Keratinocyte (primary cell): Measurements from ENCODE around the gene PSMD6. TPM values are rescaled to one million over a fixed set of nuclear protein-coding genes. Genes with fewer than 3 reads are reported as not detected.

ENCODE experiments used
- DNase-seq: peaks from one replicate; pipeline ENCODE4 v3.0.0-alpha.2; 2011; ENCODE audit warnings: low read depth, missing footprints, low spot score
- FAIRE-seq: peaks from 2 replicates; lab custom pipeline; 2011; peaks lifted over from hg19 to GRCh38; lab: Jason Lieb, UNC
- H2AFZ ChIP-seq: 2 replicates; pipeline ENCODE4 v1.6.0; 2012; ENCODE audit warnings: low read length, control low read depth, inconsistent platforms; ENCODE audit not compliant: control insufficient read depth
- H3K27ac ChIP-seq: 2 replicates; pipeline ENCODE4 v1.5.1; 2011; ENCODE audit warnings: low read length; ENCODE audit not compliant: control insufficient read depth, insufficient read depth
- H3K27me3 ChIP-seq: 3 replicates; pipeline ENCODE4 v1.6.0; 2011; ENCODE audit warnings: low read length; ENCODE audit not compliant: control insufficient read depth, insufficient read depth; ENCODE audit errors: extremely low read depth
- H3K36me3 ChIP-seq, 2 experiments: 2 replicates in 1 of 2; 3 replicates in 1 of 2; pipeline ENCODE4 v1.5.1; 2011; ENCODE audit warnings: low read length in 2 of 2, mild to moderate bottlenecking in 1 of 2; ENCODE audit not compliant: control insufficient read depth in 2 of 2, insufficient read depth in 2 of 2; ENCODE audit errors: extremely low read depth in 1 of 2
- H3K4me1 ChIP-seq: 3 replicates; pipeline ENCODE4 v1.5.1; 2011; ENCODE audit warnings: low read length; ENCODE audit not compliant: control insufficient read depth, insufficient read depth; ENCODE audit errors: extremely low read depth
- H3K4me2 ChIP-seq: 3 replicates; pipeline ENCODE4 v1.6.0; 2011; ENCODE audit warnings: low read depth, low read length; ENCODE audit not compliant: control insufficient read depth, insufficient read depth; ENCODE audit errors: extremely low read depth
- H3K4me3 ChIP-seq, 3 experiments: fragments of 200-600 bp in 1 of 3; sonication (generic) in 1 of 3; 2 replicates in 2 of 3; 3 replicates in 1 of 3; pipeline ENCODE4 v1.5.1; 2011 to 2016; ENCODE audit warnings: low read length in 3 of 3, mild to moderate bottlenecking in 3 of 3, control low read depth in 2 of 3, inconsistent platforms in 1 of 3, low read depth in 1 of 3, mixed read lengths in 1 of 3, mixed run types in 1 of 3, moderate library complexity in 1 of 3; ENCODE audit not compliant: control insufficient read depth in 2 of 3, insufficient read depth in 2 of 3; ENCODE audit errors: extremely low read depth in 1 of 3
- H3K79me2 ChIP-seq: 2 replicates; pipeline ENCODE4 v1.6.0; 2012; ENCODE audit warnings: low read length; ENCODE audit not compliant: control insufficient read depth, insufficient read depth
- H3K9ac ChIP-seq: 3 replicates; pipeline ENCODE4 v1.6.0; 2011; ENCODE audit warnings: low read length; ENCODE audit not compliant: control insufficient read depth, insufficient read depth; ENCODE audit errors: extremely low read depth
- H3K9me1 ChIP-seq: 3 replicates; pipeline ENCODE4 v1.6.0; 2011; ENCODE audit warnings: low read length; ENCODE audit not compliant: control insufficient read depth, insufficient read depth; ENCODE audit errors: extremely low read depth
- H3K9me3 ChIP-seq: 2 replicates; pipeline ENCODE4 v1.5.1; 2012; ENCODE audit warnings: low read depth, low read length; ENCODE audit not compliant: control insufficient read depth
- H4K20me1 ChIP-seq: 3 replicates; pipeline ENCODE4 v1.6.0; 2011; ENCODE audit warnings: low read length; ENCODE audit not compliant: control insufficient read depth, insufficient read depth; ENCODE audit errors: extremely low read depth
- CTCF ChIP-seq, 3 experiments: IDR thresholded peaks in 1 of 3; conservative IDR thresholded peaks in 1 of 3; optimal IDR thresholded peaks in 1 of 3; 2 replicates in 2 of 3; 3 replicates in 1 of 3; pipeline versions ENCODE3 to v1.5.1; 2011; ENCODE audit warnings: low read length in 3 of 3, mild to moderate bottlenecking in 3 of 3, moderate library complexity in 2 of 3, control low read depth in 1 of 3, inconsistent platforms in 1 of 3; ENCODE audit not compliant: insufficient read depth in 2 of 3; ENCODE audit errors: extremely low read depth in 1 of 3
- EZH2 ChIP-seq: IDR thresholded peaks from one replicate; pipeline ENCODE4 v1.6.1; 2012; ENCODE audit warnings: inconsistent platforms, mild to moderate bottlenecking, low read length, moderate library complexity
- dilution Hi-C: fragments of 300-500 bp; cut with MboI; formaldehyde crosslinking; loops from one replicate; pipeline ENCODE4 v1.7.0; 2020; ENCODE audit warnings: low sequenced_read_pairs; ENCODE audit not compliant: extremely low pct_ligation_motif_present
- polyA plus RNA-seq, 5 experiments: library from polyadenylated mRNA; depleted of rRNA in 3 of 5; stranded (reverse) in 3 of 5; stranded (forward) in 1 of 5; unstranded in 1 of 5; fragments of >200 nt; gene quantifications; 1 replicate in 1 of 5; 2 replicates in 3 of 5; 3 replicates in 1 of 5; pipeline versions ENCODE4 v1.2.1 to v1.2.3, GENCODE V29; 2011 to 2012; ENCODE audit warnings: missing spikeins in 2 of 5, low read depth in 1 of 5, low replicate concordance in 1 of 5

The PSMD6 gene
- polyA plus RNA-seq, 1 donor (not counting 4 experiments of a cell fraction or from before 2014, with no cell fraction given): 100 TPM

GRCh38 chr3:63986831-63987230, 36.5 kb downstream of the PSMD6 start:
- peaks cover 26 to 42% of the 10 kb centered on the region in 2 experiments for H3K36me3 ChIP-seq
- H3K9ac ChIP-seq: no peak overlapping the region
- H3K4me1 ChIP-seq: peaks cover 12% of the 10 kb centered on the region
- no peak overlapping the region for H2AFZ ChIP-seq
- peaks cover 2% of the 10 kb centered on the region for H3K79me2 ChIP-seq
- DNase-seq: no peak
- no peak for FAIRE-seq
- no peak overlapping the region for H3K27ac ChIP-seq
- no peak overlapping the region for H3K4me2 ChIP-seq
- no peaks in the 10 kb centered on the region for H3K9me1 ChIP-seq
- dilution Hi-C loops: no loop called here
- TF ChIP-seq CTCF (optimal IDR thresholded peaks at IDR 0.05 in 1 of 3, IDR thresholded peaks at IDR 0.05 in 1 of 3, conservative IDR thresholded peaks at IDR 0.05 in 1 of 3; ENCODE audit: extremely low read depth in 1 of 3, insufficient read depth in 2 of 3, low read length in 3 of 3) (no peak), EZH2 (no peak)
- no peaks in the 10 kb centered on the region for H4K20me1 ChIP-seq
- H3K9me3 ChIP-seq: no peaks in the 10 kb centered on the region
- no peaks in the 10 kb centered on the region for H3K27me3 ChIP-seq
- H3K4me3 ChIP-seq: no peak overlapping the region

- Histone ChIP-seq H3K4me2 (no peak overlapping the region), H3K4me1 (peaks cover 12% of the 10 kb centered on the region), H3K79me2 (peaks cover 2% of the 10 kb centered on the region), H3K27ac (no peak overlapping the region), H3K9me3 (no peaks in the 10 kb centered on the region), H3K27me3 (no peaks in the 10 kb centered on the region), H3K9ac (no peak overlapping the region), H4K20me1 (no peaks in the 10 kb centered on the region), H2AFZ (no peak overlapping the region), H3K36me3 (peaks cover 24 to 39% of the 10 kb centered on the region in 2 experiments), H3K9me1 (no peaks in the 10 kb centered on the region), H3K4me3 (no peak overlapping the region)
- DNase-seq (no peak), FAIRE-seq (no peak)
- dilution Hi-C loops: no loop called here
- TF ChIP-seq CTCF (optimal IDR thresholded peaks at IDR 0.05 in 1 of 3, IDR thresholded peaks at IDR 0.05 in 1 of 3, conservative IDR thresholded peaks at IDR 0.05 in 1 of 3; ENCODE audit: extremely low read depth in 1 of 3, insufficient read depth in 2 of 3, low read length in 3 of 3): no peak
- TF ChIP-seq EZH2: no peak
Observed at GRCh38 chr3:63986146-63986545, 37.1 kb downstream of the PSMD6 start.
